SK-N-SH (cell line): ENCODE results near the gene CDC14B.

Source experiments
- POLR2AphosphoS5 ChIP-seq: IDR thresholded peaks from 2 replicates; pipeline ENCODE4 v1.6.1; 2012; ENCODE audit warnings: low read depth, low read length
- RAD21 ChIP-seq: IDR thresholded peaks from 2 replicates; pipeline ENCODE4 v1.6.1; 2012; ENCODE audit warnings: mild to moderate bottlenecking, low read length
- RCOR1 ChIP-seq: fragments of 150-350 bp; IDR thresholded peaks from 2 replicates; pipeline ENCODE4 v1.6.1; 2017; ENCODE audit warnings: antibody characterized with exemption, low read length
- TF ChIP-seq, protein P1 (sequence below): fragments of 150-350 bp; IDR thresholded peaks from 2 replicates; pipeline ENCODE4 v1.6.1; 2017; ENCODE audit warnings: antibody characterized with exemption, low read length, low read depth, borderline replicate concordance
- TF ChIP-seq, protein P2 (sequence below): IDR thresholded peaks from 2 replicates; pipeline ENCODE4 v1.6.1; 2012; ENCODE audit warnings: mild to moderate bottlenecking, low read depth, low read length, moderate library complexity
- TF ChIP-seq, protein P3 (sequence below): fragments of 200-600 bp; sonication (generic); IDR thresholded peaks from 2 replicates; pipeline ENCODE4 v1.6.1; 2017; ENCODE audit warnings: antibody characterized with exemption, mild to moderate bottlenecking, moderate library complexity

DNA sequence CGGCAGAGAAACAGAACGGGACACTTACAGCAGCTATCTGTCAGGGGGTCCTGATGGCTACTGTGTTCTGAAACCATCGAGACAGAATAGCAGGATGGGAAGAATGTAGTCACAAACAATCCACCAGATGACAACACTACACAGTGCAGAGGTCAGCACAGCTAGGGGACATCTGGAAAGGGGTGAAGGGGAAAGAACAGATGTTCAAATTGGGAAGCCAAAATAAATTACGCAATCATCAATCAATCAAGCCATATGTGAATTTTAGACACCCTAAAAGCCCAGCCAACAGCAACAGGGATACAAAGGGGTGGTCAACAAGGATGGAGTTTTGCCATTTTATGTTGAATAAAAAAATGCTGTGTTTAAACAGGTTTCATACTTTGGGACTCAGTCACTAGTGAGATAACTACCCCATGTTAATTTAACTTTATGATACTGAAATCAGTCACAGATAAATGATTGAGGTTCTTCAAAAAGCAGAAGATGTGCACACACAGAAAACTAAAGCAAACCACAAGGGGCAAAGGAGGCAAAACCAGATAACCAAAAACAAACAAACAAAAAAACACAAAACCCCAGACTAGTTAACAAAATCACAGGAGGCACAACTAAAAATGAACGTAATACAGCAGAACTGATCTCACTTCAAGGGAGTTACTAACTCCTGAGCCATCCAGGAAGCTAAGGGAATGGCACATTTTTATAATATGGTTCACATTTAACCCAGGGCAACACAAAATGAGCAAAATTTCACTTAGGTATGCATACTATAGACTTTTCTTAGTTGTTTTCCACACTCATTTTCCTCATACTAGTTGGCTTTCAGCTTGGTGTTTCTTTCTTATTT, 103.8 kb downstream of the CDC14B start:
- TF ChIP-seq RCOR1 = no peak
- TF ChIP-seq, protein P1, sequence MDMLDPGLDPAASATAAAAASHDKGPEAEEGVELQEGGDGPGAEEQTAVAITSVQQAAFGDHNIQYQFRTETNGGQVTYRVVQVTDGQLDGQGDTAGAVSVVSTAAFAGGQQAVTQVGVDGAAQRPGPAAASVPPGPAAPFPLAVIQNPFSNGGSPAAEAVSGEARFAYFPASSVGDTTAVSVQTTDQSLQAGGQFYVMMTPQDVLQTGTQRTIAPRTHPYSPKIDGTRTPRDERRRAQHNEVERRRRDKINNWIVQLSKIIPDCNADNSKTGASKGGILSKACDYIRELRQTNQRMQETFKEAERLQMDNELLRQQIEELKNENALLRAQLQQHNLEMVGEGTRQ = no peak
- no peak for TF ChIP-seq RAD21
- TF ChIP-seq, protein P2, sequence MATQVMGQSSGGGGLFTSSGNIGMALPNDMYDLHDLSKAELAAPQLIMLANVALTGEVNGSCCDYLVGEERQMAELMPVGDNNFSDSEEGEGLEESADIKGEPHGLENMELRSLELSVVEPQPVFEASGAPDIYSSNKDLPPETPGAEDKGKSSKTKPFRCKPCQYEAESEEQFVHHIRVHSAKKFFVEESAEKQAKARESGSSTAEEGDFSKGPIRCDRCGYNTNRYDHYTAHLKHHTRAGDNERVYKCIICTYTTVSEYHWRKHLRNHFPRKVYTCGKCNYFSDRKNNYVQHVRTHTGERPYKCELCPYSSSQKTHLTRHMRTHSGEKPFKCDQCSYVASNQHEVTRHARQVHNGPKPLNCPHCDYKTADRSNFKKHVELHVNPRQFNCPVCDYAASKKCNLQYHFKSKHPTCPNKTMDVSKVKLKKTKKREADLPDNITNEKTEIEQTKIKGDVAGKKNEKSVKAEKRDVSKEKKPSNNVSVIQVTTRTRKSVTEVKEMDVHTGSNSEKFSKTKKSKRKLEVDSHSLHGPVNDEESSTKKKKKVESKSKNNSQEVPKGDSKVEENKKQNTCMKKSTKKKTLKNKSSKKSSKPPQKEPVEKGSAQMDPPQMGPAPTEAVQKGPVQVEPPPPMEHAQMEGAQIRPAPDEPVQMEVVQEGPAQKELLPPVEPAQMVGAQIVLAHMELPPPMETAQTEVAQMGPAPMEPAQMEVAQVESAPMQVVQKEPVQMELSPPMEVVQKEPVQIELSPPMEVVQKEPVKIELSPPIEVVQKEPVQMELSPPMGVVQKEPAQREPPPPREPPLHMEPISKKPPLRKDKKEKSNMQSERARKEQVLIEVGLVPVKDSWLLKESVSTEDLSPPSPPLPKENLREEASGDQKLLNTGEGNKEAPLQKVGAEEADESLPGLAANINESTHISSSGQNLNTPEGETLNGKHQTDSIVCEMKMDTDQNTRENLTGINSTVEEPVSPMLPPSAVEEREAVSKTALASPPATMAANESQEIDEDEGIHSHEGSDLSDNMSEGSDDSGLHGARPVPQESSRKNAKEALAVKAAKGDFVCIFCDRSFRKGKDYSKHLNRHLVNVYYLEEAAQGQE = no peak
- TF ChIP-seq, protein P3, sequence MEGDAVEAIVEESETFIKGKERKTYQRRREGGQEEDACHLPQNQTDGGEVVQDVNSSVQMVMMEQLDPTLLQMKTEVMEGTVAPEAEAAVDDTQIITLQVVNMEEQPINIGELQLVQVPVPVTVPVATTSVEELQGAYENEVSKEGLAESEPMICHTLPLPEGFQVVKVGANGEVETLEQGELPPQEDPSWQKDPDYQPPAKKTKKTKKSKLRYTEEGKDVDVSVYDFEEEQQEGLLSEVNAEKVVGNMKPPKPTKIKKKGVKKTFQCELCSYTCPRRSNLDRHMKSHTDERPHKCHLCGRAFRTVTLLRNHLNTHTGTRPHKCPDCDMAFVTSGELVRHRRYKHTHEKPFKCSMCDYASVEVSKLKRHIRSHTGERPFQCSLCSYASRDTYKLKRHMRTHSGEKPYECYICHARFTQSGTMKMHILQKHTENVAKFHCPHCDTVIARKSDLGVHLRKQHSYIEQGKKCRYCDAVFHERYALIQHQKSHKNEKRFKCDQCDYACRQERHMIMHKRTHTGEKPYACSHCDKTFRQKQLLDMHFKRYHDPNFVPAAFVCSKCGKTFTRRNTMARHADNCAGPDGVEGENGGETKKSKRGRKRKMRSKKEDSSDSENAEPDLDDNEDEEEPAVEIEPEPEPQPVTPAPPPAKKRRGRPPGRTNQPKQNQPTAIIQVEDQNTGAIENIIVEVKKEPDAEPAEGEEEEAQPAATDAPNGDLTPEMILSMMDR = no peak
- no peak for TF ChIP-seq POLR2AphosphoS5
